Activated naive CD8-positive, alpha-beta T cell (primary cell): ENCODE results near the gene LDLRAD4.

Source experiments
- H3K27ac Mint-ChIP-seq: one replicate; pipeline ENCODE4 v1.8.0; 2021; ENCODE audit warnings: mixed read lengths
- H3K27me3 Mint-ChIP-seq: one replicate; pipeline ENCODE4 v1.8.0; 2021; ENCODE audit warnings: mixed read lengths
- H3K36me3 Mint-ChIP-seq: one replicate; pipeline ENCODE4 v1.8.0; 2021; ENCODE audit warnings: mixed read lengths
- H3K4me1 Mint-ChIP-seq: one replicate; pipeline ENCODE4 v1.8.0; 2021; ENCODE audit warnings: low read depth, mixed read lengths
- H3K4me3 Mint-ChIP-seq: one replicate; pipeline ENCODE4 v1.8.0; 2021; ENCODE audit warnings: mild to moderate bottlenecking, mixed read lengths
- H3K9me3 Mint-ChIP-seq: one replicate; pipeline ENCODE4 v1.8.0; 2021; ENCODE audit warnings: low read depth, mixed read lengths

LDLRAD4 gene

GRCh38 chr18:13269013-13269280 is 50.4 kb downstream of the LDLRAD4 start:
- Mint-ChIP-seq H3K4me3 (no peak overlapping the region), H3K36me3 (peaks cover 2% of the 10 kb centered on the region), H3K27ac (no peak overlapping the region), H3K9me3 (no peaks in the 10 kb centered on the region), H3K27me3 (no peaks in the 10 kb centered on the region), H3K4me1 (peaks cover 81% of the 10 kb centered on the region)

DNA sequence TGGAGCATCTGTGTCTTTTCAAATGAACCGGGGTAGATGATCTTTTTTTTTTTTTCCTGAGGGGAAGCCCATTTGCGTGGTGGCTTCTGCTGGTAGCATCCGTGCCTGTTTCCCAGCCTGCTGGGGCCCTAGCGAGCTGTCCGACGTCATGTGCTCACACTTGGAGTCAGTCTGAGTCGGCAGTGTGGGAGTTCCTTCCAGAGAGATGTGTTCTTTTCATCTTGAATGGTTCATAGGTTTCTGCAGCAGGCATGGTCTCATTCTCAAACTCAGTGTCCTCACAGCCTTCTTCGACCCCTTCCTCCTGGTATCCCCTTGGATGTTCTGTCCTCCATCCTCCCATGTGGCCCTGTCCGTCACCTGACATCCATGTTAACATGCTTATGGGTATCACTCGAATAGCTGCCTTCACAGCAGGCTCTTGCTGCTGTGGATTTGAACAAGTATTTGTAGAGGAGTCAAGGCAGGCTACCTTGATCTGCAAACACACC is 51.0 kb downstream of the LDLRAD4 start:
- no peaks in the 10 kb centered on the region for H3K9me3 Mint-ChIP-seq
- peak overlapping the region; percentile 18 for H3K27ac Mint-ChIP-seq
- peaks cover 2% of the 10 kb centered on the region for H3K36me3 Mint-ChIP-seq
- no peaks in the 10 kb centered on the region for H3K27me3 Mint-ChIP-seq
- peaks cover 83% of the 10 kb centered on the region for H3K4me1 Mint-ChIP-seq
- H3K4me3 Mint-ChIP-seq = no peak overlapping the region

DNA sequence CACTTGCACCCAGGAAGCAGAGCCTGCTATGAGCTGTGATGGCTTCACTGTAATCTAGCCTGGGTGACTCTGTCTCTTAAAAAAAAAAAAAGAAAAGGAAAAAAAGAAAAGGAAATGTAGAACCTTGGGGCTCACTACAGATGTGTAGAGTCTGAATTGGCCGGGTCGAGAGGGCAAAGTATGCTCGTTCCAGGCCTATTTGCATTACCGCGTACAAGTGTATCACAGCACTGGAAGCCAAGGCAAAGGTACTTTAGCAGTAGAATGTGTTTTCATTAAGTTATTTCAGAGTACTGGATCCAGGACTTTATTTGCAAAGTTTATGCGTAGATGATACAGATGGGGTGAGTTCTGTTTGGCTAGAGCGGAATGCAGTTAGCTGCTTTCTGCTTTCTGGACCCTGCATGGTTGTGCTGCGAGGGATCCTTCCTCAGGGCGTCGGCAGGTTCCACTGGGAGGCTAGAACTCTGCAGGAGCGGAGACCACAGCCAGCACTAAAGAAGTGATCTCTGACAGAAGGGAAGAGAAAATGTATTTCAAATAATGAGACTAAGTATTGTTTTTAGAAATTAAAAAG is 51.8 kb downstream of the LDLRAD4 start:
- H3K9me3 Mint-ChIP-seq = no peaks in the 10 kb centered on the region
- H3K27me3 Mint-ChIP-seq = no peaks in the 10 kb centered on the region
- peaks cover 82% of the 10 kb centered on the region for H3K4me1 Mint-ChIP-seq
- H3K27ac Mint-ChIP-seq = peak overlapping the region; percentile 28
- no peak overlapping the region for H3K4me3 Mint-ChIP-seq
- peaks cover 2% of the 10 kb centered on the region for H3K36me3 Mint-ChIP-seq

DNA sequence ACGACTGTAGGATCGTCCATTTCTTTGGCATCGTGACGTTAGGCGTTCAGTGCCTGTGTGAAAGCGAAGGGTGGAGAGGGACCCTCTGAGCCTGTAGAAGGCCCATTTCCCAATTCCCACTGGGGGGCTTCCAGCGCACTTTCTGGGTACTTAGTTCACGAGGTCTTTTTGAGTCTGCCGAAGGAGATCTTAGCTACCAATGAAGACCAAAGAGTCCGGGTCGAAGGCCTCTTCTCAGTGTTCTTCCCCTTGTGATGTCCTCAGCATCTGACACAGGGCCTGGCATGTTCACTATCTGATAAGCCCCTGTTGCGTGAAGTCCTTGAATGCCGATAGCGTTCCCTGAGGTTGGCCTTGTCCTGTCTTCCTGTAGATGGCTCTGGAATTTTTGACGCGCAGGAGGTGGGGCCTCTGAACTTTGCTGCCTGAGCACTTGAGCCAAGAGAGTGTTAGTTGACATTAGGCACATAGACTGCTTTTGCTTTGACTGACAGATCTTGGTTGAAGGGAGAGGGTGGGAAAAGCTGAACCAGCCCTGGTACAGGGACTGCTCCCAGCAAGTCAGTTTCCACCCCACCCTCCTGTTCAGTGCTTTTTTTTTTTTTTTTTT is 52.8 kb downstream of the LDLRAD4 start:
- H3K4me1 Mint-ChIP-seq = peaks cover 78% of the 10 kb centered on the region
- peaks cover 2% of the 10 kb centered on the region for H3K36me3 Mint-ChIP-seq
- no peaks in the 10 kb centered on the region for H3K9me3 Mint-ChIP-seq
- H3K27ac Mint-ChIP-seq = no peak overlapping the region
- H3K27me3 Mint-ChIP-seq = no peaks in the 10 kb centered on the region
- H3K4me3 Mint-ChIP-seq = no peak overlapping the region

GRCh38 chr18:13272416-13272815 is 53.9 kb downstream of the LDLRAD4 start:
- no peaks in the 10 kb centered on the region for H3K9me3 Mint-ChIP-seq
- H3K27me3 Mint-ChIP-seq = no peaks in the 10 kb centered on the region
- peak overlapping the region; percentile 28 for H3K27ac Mint-ChIP-seq
- H3K4me3 Mint-ChIP-seq = no peak overlapping the region
- peaks cover 2% of the 10 kb centered on the region for H3K36me3 Mint-ChIP-seq
- peaks cover 76% of the 10 kb centered on the region for H3K4me1 Mint-ChIP-seq

DNA sequence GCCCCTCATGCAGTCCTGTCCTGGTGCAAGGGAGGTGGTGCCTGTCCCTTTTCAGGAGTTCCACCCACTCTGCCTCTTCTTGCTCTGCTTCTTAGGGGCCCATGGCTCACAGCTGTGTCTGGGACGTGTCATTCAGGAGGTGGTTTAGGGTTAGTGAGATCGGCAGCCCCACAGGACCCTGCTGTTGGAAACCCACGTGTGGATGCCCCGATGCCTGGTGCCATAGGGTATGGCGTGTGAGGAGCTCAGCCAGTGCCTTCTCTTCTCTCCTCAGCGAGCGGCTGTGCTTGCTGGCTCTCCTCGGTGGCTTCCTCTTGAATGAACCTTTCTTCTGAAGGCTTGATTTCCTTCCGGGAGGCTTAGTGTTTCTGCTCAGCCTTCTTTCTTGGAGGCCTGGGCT is 55.2 kb downstream of the LDLRAD4 start:
- H3K4me3 Mint-ChIP-seq = peak overlapping the region; percentile 69
- H3K27ac Mint-ChIP-seq = peak overlapping the region; percentile 89
- H3K36me3 Mint-ChIP-seq = peaks cover 2% of the 10 kb centered on the region
- peaks cover 74% of the 10 kb centered on the region for H3K4me1 Mint-ChIP-seq
- H3K27me3 Mint-ChIP-seq = no peaks in the 10 kb centered on the region
- H3K9me3 Mint-ChIP-seq = no peaks in the 10 kb centered on the region

GRCh38 chr18:13275075-13275474 is 56.5 kb downstream of the LDLRAD4 start:
- Mint-ChIP-seq H3K9me3 (no peaks in the 10 kb centered on the region), H3K27me3 (no peaks in the 10 kb centered on the region), H3K36me3 (no peaks in the 10 kb centered on the region), H3K4me3 (no peak overlapping the region), H3K27ac (no peak overlapping the region), H3K4me1 (peaks cover 75% of the 10 kb centered on the region)

- Mint-ChIP-seq H3K36me3 (no peaks in the 10 kb centered on the region), H3K4me1 (peaks cover 82% of the 10 kb centered on the region), H3K9me3 (no peaks in the 10 kb centered on the region), H3K27me3 (no peaks in the 10 kb centered on the region), H3K27ac (peak overlapping the region; percentile 51), H3K4me3 (peak overlapping the region; percentile 23)
Observed at GRCh38 chr18:13276530-13277520, 58.3 kb downstream of the LDLRAD4 start.

DNA sequence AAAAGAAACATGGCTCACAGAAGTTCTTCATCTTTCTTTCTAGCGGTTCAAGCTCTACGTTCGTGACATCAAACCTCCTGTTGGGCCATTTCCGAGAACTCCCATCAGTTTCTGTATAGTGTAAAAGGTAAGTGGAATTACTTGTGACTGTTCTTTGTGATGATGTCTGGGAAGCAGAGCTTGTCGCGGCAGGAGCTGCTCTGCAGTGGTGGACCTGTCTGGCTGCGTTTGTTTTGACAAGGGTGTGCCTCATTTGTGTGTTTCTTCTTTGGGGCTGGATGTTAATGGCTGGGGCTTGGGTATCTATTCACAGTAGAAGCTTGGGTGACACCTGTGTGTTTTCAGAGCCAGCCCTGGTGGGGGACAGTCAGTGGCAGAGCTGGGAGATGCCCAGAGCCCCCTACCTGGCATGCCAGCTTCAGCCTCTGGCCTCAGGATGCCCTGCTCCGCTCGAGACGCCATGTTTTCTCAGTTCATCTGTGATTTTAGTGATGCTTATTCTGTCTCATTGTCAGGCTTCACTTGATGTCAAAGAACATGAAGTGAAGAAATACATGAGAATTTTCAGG is 59.6 kb downstream of the LDLRAD4 start:
- peak overlapping the region; percentile 64 for H3K27ac Mint-ChIP-seq

DNA sequence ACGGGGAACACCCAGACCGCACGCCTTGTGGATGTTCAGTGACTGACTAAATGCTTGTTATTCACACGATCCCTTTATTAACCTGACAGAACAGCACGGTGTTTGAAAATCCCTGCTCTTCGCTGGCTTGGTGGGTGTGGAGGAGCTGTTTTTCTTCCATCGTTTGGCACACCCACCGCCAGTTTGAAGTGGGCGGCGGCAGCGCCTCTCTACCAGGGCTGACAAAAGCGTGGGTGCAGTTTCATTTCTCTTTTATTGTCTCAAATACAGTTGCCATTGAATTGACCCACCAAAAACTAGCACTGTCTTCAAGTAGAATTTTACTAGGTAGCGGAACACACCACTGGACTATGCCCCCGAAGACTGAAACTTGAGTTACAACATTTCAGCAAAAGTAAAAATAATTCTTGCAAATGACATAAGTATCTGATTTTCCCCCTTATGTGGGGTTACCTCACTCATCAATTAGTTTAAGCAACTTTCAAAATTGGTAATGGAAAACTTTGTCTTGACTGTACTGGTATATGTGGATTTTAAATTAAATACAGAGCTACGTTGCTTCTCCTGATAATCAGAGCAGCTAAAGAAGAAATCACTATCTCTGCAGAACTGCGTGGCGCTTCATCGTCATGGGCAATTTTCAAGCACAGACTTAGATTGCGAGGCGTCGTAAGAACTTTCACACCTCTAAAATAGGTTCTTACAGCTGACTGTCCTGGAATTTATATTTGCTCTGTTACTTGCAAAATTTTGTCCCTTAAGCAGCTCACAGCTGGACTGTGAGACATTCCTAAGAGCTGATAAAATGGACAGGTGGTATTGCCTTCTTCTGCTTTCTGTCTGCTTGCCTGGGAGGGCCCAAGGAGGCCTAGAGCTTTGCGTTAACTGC is 60.9 kb downstream of the LDLRAD4 start:
- Mint-ChIP-seq H3K9me3 (no peaks in the 10 kb centered on the region), H3K27ac (peak overlapping the region; percentile 56), H3K27me3 (no peaks in the 10 kb centered on the region), H3K36me3 (no peaks in the 10 kb centered on the region), H3K4me3 (peak overlapping the region; percentile 78), H3K4me1 (peaks cover 82% of the 10 kb centered on the region)

More for the DNA sequence above, 59.6 kb downstream of the LDLRAD4 start:
- H3K36me3 Mint-ChIP-seq = no peaks in the 10 kb centered on the region
- H3K4me1 Mint-ChIP-seq = peaks cover 85% of the 10 kb centered on the region
- H3K4me3 Mint-ChIP-seq = peak overlapping the region; percentile 42
- no peaks in the 10 kb centered on the region for H3K9me3 Mint-ChIP-seq
- H3K27me3 Mint-ChIP-seq = no peaks in the 10 kb centered on the region

- H3K4me3 Mint-ChIP-seq = peak overlapping the region; percentile 78
- peaks cover 82% of the 10 kb centered on the region for H3K4me1 Mint-ChIP-seq
- no peaks in the 10 kb centered on the region for H3K36me3 Mint-ChIP-seq
- no peaks in the 10 kb centered on the region for H3K27me3 Mint-ChIP-seq
- no peak overlapping the region for H3K27ac Mint-ChIP-seq
- H3K9me3 Mint-ChIP-seq = no peaks in the 10 kb centered on the region
Observed at GRCh38 chr18:13280070-13280795, 61.7 kb downstream of the LDLRAD4 start.

GRCh38 chr18:13281406-13281805 is 62.8 kb downstream of the LDLRAD4 start:
- H3K4me1 Mint-ChIP-seq = peaks cover 76% of the 10 kb centered on the region
- no peaks in the 10 kb centered on the region for H3K27me3 Mint-ChIP-seq
- H3K36me3 Mint-ChIP-seq = no peaks in the 10 kb centered on the region
- H3K27ac Mint-ChIP-seq = no peak overlapping the region
- H3K9me3 Mint-ChIP-seq = no peaks in the 10 kb centered on the region
- no peak overlapping the region for H3K4me3 Mint-ChIP-seq

- no peak overlapping the region for H3K27ac Mint-ChIP-seq
- no peaks in the 10 kb centered on the region for H3K27me3 Mint-ChIP-seq
- peaks cover 57% of the 10 kb centered on the region for H3K4me1 Mint-ChIP-seq
- no peak overlapping the region for H3K4me3 Mint-ChIP-seq
- no peaks in the 10 kb centered on the region for H3K36me3 Mint-ChIP-seq
- no peaks in the 10 kb centered on the region for H3K9me3 Mint-ChIP-seq
Observed at GRCh38 chr18:13283746-13284145, 65.2 kb downstream of the LDLRAD4 start.
